ENCODE data around the gene THOP1.

GRCh38 chr19:2814426-2814825 lies 29.1 kb downstream of the THOP1 start:
- TF ChIP-seq, protein P1, sequence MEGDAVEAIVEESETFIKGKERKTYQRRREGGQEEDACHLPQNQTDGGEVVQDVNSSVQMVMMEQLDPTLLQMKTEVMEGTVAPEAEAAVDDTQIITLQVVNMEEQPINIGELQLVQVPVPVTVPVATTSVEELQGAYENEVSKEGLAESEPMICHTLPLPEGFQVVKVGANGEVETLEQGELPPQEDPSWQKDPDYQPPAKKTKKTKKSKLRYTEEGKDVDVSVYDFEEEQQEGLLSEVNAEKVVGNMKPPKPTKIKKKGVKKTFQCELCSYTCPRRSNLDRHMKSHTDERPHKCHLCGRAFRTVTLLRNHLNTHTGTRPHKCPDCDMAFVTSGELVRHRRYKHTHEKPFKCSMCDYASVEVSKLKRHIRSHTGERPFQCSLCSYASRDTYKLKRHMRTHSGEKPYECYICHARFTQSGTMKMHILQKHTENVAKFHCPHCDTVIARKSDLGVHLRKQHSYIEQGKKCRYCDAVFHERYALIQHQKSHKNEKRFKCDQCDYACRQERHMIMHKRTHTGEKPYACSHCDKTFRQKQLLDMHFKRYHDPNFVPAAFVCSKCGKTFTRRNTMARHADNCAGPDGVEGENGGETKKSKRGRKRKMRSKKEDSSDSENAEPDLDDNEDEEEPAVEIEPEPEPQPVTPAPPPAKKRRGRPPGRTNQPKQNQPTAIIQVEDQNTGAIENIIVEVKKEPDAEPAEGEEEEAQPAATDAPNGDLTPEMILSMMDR (IDR thresholded peaks at IDR 0.05): no peak
- TF ChIP-seq POLR2A (IDR thresholded peaks at IDR 0.05): no peak

Data from esophagus squamous epithelium (tissue), 4 donors.